Measurements from ENCODE around the gene PAN2. TPM values are rescaled to one million over a fixed set of nuclear protein-coding genes. Genes with fewer than 3 reads are reported as not detected.

PAN2 gene
- total RNA-seq, 4 donors from 2014 or later = 24.2 to 60.1 (median 28.9) TPM

DNA sequence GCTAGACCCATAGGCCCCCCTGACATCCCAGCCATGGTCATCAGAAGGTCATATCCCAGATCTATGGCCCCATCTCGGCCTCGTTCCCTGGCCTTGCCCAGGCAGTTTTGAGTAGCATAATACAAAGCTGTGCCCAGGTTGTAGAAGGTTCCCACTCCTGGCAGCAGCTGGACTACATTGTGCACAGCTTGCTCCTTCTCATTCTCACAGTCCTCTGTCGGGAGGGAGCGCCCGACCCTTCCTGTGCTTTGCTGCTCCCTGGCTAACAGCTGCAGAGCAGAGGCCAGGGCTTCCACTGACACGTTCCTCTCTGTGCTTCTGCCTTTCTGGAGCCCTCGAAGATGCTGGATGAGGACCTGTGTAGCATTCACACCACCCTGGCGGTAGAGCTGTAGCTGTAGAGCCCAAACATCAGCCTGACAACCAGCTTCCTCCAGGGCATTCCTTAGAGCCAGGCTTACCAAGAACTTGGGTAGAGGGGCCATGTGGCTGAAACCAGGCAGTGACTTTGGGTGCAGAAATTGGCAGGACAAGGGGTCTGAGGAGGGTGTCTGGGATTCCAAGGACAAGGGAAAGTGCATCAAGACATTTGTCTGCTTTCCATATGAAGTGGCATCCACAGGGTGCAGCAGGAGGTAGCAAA is 27.8 kb upstream of the PAN2 start:
- H3K4me3 ChIP-seq (ENCODE audit: low read depth, poor library complexity, severe bottlenecking) = no peak overlapping the region
- no peak for DNase-seq (ENCODE audit: low spot score in 2 of 2)
- TF ChIP-seq POLR2A (IDR thresholded peaks at IDR 0.05) (no peak), CTCF (IDR thresholded peaks at IDR 0.05) (no peak)
- intact Hi-C loops (cut with DNase I; ENCODE audit: low total_unique reads) = no loop called here
- whole genome bisulfite sequencing, 2 donors = 68 to 81% methylated on average over 8 of the region's 8 CpGs

DNA sequence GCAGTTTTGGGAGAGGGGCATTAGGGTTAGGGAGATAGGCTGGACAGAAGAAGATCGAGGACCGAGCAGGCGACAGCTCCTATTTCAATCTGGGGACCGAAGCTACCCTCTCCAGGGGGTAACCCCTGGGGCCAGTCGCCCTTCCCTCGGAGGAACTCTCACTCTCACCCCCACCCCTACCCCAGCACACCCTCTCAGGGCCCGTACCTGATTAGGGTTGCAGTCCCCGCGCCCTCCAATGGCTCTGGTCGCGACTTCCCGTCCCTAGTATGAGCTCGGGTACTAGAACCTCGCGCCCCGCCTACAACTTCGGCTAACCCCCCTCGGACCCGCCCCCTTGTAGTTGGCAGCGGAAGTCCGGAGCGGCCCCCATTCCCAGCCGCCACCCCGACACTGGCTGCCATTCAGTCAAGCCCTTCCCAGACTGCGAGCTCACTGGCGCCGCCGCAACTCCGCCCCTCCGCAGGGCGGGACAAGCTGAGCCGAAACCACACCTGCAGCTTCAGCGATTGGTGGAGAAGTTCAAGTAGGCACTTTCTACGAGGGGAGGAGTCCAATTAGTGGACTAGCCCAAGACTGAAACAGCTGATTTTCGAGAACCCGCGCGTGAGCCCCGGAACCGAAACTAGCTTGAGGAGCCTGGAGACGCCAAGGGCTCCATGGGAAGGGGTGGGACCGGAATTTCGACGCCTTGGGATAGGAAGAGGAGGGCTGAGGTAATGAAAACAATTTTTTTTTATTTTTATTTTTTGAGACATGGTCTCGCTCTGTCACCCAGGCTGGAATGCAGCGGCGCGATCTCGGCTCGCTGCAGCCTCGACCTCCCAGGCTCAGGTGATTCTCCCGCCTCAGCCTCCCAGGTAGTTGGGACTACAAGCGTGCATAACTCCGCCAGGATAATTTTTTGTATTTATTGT is 26.3 kb upstream of the PAN2 start, which contains the start of gene STAT2:
Gene STAT2 (minus strand): TSS at position 257 of the 917 bp plus-strand sequence. CDS start 3,536 bp downstream, outside the sequence.
- H3K4me3 ChIP-seq (ENCODE audit: low read depth, poor library complexity, severe bottlenecking) = peak within 1 kb of the TSS; percentile 66
- WGBS, 2 donors = 0 to 1% methylated on average over 48 to 50 of the region's 54 CpGs
- peak; percentile 99 to 100 for DNase-seq (ENCODE audit: low spot score in 2 of 2)
- TF ChIP-seq CTCF (IDR thresholded peaks at IDR 0.05) (no peak), POLR2A (IDR thresholded peaks at IDR 0.05) (no peak)
- intact Hi-C loops (cut with DNase I; ENCODE audit: low total_unique reads) = no loop called here

DNA sequence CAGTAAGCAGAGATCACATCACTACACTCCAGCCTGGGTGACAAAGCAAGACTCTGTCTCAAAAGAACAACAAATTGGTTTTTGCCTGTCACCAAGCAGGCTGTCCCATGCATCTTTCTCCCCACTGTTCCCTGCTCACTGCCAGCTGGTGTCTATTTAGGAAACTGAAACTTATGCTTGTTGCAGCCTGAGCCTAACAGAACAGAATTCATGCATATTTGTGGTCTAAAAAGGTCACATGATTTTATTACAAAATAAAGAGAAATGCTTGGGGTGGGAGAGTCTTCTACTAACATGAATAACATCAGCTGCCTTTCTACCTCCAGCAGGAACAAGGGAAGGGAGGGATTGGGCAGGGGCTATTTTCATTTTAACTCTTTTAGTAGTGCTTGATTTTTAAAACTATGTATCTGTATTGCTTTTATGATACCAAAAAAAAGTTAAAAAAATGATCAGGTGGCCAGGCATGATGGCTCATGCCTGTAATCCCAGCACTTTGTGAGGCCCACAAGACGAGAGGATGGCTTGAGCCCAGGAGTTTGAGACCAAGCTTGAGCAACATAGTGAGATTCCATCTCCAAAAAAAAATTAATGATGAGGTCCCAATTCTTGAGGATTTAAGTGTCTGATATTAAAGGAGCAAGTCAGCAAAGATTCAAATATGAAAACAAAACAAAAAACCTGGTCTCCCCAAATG is 25.2 kb upstream of the PAN2 start:
- peak in 1 of 2 donors; percentile 58 for DNase-seq (ENCODE audit: low spot score in 2 of 2)
- TF ChIP-seq POLR2A (IDR thresholded peaks at IDR 0.05) (no peak), CTCF (IDR thresholded peaks at IDR 0.05) (no peak)
- H3K4me3 ChIP-seq (ENCODE audit: low read depth, poor library complexity, severe bottlenecking) = peak overlapping the region; percentile 66
- intact Hi-C loops (cut with DNase I; ENCODE audit: low total_unique reads) = no loop called here
- 0 to 6% methylated on average over 1 of the region's 1 CpG for WGBS, 2 donors

DNA sequence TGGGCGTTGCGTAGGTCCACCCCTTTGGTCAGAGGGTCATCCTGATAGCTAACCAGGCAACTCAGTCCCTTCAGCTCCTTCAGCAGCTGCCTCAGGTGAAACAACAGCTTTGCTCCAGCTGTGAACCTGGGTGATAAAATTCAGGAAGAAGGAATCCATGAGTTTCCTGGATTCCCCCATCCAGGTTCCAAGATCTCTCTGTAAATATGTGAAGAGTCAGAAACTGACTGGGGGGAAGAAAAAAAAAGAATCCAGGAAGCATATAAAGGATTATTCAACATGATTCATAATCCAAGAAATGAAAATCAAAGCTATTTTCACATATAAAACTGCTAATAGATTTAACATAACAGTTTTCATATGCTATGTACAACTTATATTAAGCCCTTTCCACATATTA is 17.5 kb upstream of the PAN2 start:
- H3K4me3 ChIP-seq (ENCODE audit: low read depth, poor library complexity, severe bottlenecking) = no peak overlapping the region
- TF ChIP-seq CTCF (IDR thresholded peaks at IDR 0.05) (no peak), POLR2A (IDR thresholded peaks at IDR 0.05) (no peak)
- intact Hi-C loops (cut with DNase I; ENCODE audit: low total_unique reads) = no loop called here
- DNase-seq (ENCODE audit: low spot score in 2 of 2) = no peak
- 89 to 92% methylated on average over 2 of the region's 2 CpGs for WGBS, 2 donors

GRCh38 chr12:56350662-56351061 is 16.9 kb upstream of the PAN2 start:
- no peak for DNase-seq (ENCODE audit: low spot score in 2 of 2)
- TF ChIP-seq CTCF (IDR thresholded peaks at IDR 0.05) (no peak), POLR2A (IDR thresholded peaks at IDR 0.05) (no peak)
- H3K4me3 ChIP-seq (ENCODE audit: low read depth, poor library complexity, severe bottlenecking) = no peak overlapping the region
- WGBS, 2 donors = 70 to 75% methylated on average over 2 of the region's 2 CpGs
- intact Hi-C loops (cut with DNase I; ENCODE audit: low total_unique reads) = no loop called here

All from lower leg skin (tissue), 4 donors.